PFSK-1 (cell line): ENCODE measurements around the gene PTGES2.

Source experiments
- POLR2AphosphoS5 ChIP-seq: IDR thresholded peaks from 2 replicates; pipeline ENCODE4 v1.6.1; 2012; ENCODE audit warnings: low read depth, mild to moderate bottlenecking, control low read depth, low read length, moderate library complexity
- TAF1 ChIP-seq: IDR thresholded peaks from 2 replicates; pipeline ENCODE4 v1.6.1; 2012; ENCODE audit warnings: low read length, control low read depth, borderline replicate concordance; ENCODE audit not compliant: insufficient read depth
- TF ChIP-seq, protein P1 (sequence below), 2 experiments: IDR thresholded peaks; 2 replicates each; pipeline versions ENCODE4 v1.6.1 to v1.8.0; 2011 to 2012; ENCODE audit warnings: low read depth in 2 of 2, low read length in 2 of 2, control low read depth in 1 of 2, inconsistent platforms in 1 of 2, mild to moderate bottlenecking in 1 of 2, moderate library complexity in 1 of 2; ENCODE audit not compliant: insufficient read depth in 1 of 2

DNA sequence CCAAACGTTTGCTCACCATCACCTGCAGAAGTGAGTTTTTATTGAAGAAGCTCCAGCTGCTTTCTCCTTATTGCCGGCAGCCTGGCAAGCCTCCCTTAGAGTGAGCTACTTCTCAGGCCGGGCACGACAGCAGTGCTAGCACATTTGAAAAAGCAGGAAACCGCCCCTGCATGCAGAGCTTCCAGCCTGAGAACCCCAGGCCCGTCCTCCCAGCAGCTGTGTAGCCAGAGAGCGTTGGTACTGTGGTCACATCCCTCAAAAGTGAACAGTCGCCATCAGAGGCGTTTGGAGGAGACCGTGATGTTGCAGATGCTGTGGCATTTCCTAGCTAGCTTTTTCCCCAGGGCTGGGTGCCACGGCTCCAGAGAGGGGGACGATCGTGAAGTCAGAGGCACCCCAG is 36.0 kb downstream of the PTGES2 start:
- TF ChIP-seq, protein P1, sequence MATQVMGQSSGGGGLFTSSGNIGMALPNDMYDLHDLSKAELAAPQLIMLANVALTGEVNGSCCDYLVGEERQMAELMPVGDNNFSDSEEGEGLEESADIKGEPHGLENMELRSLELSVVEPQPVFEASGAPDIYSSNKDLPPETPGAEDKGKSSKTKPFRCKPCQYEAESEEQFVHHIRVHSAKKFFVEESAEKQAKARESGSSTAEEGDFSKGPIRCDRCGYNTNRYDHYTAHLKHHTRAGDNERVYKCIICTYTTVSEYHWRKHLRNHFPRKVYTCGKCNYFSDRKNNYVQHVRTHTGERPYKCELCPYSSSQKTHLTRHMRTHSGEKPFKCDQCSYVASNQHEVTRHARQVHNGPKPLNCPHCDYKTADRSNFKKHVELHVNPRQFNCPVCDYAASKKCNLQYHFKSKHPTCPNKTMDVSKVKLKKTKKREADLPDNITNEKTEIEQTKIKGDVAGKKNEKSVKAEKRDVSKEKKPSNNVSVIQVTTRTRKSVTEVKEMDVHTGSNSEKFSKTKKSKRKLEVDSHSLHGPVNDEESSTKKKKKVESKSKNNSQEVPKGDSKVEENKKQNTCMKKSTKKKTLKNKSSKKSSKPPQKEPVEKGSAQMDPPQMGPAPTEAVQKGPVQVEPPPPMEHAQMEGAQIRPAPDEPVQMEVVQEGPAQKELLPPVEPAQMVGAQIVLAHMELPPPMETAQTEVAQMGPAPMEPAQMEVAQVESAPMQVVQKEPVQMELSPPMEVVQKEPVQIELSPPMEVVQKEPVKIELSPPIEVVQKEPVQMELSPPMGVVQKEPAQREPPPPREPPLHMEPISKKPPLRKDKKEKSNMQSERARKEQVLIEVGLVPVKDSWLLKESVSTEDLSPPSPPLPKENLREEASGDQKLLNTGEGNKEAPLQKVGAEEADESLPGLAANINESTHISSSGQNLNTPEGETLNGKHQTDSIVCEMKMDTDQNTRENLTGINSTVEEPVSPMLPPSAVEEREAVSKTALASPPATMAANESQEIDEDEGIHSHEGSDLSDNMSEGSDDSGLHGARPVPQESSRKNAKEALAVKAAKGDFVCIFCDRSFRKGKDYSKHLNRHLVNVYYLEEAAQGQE (IDR thresholded peaks at IDR 0.05; ENCODE audit: insufficient read depth in 1 of 2, low read depth in 2 of 2, low read length in 2 of 2) = no peak
- TF ChIP-seq POLR2AphosphoS5 (no peak), TAF1 (no peak)
